GM18861 (cell line): ENCODE data around the gene CDHR3.
"Not testable (repeated sequence)": the region's sequence is repeated elsewhere in the genome, so short reads cannot be mapped to it uniquely, and the experiment has no call there.

Source experiments
- ATAC-seq: cut with Tn5 transposase; IDR thresholded peaks from one replicate; pipeline ENCODE4 v1.9.1; 2021; ENCODE audit not compliant: unreplicated experiment

The CDHR3 gene

DNA sequence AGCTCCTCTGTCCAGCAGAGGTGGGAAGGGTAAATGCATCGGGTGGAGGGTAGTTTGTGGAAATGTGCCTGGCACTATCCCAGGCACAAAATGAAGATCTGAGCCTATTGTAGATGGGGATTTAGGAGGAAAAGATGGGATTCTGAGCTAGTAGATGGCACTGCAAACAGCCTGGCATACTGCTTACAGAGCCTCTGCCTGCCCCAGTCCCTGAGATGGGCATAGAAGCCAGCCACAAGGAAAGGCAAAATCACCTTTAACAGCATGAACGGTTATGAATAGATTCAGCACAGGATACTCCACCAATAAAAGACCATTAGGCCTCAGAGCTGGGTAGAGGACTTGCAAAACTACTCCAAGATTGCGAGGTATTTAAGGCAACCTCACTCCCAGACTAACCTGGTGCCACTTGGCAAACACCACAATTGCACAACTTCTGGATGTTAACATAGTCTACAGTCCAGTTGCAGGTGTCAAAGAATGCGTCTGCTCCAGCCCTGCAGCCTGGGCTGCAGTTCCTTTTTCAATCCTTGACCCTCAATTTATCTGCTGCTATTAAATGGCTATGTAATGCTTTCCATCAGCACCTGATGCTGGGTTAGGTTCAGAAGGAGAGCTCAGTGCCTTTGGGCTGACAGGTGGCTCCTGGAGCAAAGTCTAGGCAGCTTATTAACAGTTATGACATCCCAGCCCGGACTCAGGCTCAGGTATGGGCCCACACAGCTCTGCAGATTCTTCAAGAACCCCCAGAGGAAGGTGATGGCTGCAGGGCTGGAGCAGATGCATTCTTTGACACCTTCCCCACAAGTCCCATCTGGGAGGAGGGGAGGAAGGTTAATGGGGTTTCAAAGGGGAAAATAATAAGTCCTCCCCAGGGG is 34.0 kb downstream of the CDHR3 start:
- no peak for ATAC-seq

DNA sequence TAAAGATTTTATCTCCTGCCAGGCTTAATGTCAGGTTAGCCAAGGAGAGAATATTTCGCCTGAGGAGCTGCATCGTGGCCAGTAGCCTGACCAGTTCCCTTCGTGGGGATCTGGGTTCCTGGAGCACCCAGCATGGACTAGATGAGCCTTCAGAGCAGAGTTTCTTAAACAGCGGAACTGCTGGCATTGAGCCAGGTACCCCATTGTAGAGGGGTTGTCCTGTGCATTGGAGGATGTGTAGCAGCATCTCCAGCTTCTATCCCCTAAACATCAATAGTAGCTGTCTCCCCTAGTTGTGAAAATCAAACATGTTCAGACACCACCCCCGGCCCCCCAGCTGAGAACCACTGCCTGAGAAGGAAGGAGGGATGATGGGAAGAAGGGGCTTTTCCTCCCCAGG is 36.2 kb downstream of the CDHR3 start:
- no peak for ATAC-seq

- ATAC-seq: no peak
These were observed 38.1 kb downstream of the CDHR3 start for GRCh38 chr7:106001196-106001595.

DNA sequence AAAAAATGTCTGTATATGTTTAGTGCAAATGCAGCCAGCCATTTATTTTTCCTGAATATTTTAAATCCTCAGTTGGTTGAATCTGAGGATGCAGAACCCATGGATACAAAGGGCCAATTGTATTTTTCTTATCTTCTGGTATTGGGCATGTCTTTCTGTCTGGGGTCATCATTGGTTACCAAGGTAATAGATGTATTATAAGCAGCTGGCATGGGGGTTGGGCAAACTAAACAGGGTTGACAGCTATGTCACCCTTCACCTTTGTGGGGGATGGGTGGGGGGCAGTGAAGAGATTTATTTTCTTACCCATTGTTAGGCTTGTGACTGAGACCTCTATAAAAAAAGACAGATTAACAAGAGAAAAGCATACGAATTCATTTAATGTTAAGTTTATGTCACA is 38.8 kb downstream of the CDHR3 start:
- no peak for ATAC-seq

DNA sequence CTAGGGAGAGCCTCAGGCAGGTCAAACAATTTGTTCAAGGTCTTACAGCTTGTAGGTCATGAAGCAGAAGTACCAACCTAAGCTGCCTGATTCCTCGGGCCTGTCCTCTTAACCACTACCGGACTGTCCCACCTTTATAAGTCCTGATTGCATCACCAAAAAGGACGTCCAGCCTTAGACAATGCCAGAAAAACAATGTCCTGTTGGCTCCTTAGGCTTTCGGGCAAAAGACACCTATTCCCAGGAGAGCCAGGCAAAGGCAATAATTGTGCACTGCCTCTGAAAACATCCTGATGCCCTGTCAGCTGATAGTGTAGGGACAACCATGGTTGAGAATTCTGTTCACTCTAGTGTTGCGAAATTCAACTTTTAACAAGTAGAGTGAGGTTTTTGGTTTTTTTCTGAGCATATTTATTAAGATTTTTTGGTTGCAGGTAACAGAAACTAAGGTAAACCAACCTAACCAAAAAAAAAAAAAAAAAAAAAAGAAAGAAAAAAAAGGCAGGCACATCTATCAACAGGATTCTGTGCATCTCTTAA is 40.5 kb downstream of the CDHR3 start:
- ATAC-seq: no peak

DNA sequence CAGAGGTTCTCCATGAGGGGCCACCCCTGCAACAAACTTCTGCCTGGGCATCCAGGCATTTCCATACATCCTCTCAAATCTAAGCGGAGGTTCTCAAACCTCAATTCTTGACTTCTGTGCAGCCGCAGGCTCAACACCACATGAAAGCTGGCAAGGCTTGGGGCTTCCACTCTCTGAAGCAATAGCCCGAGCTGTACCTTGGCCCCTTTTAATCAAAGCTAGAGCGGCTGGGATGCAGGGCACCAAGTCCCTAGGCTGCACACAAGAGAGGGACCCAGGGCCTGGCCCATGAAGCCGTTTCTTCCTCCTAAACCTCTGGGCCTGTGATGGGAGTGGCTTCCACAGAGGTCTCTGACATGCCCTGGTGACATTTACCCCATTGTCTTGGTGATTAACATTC is 43.8 kb downstream of the CDHR3 start:
- no peak for ATAC-seq

GRCh38 chr7:106007796-106008195 is 44.7 kb downstream of the CDHR3 start:
- not testable (repeated sequence) for ATAC-seq

DNA sequence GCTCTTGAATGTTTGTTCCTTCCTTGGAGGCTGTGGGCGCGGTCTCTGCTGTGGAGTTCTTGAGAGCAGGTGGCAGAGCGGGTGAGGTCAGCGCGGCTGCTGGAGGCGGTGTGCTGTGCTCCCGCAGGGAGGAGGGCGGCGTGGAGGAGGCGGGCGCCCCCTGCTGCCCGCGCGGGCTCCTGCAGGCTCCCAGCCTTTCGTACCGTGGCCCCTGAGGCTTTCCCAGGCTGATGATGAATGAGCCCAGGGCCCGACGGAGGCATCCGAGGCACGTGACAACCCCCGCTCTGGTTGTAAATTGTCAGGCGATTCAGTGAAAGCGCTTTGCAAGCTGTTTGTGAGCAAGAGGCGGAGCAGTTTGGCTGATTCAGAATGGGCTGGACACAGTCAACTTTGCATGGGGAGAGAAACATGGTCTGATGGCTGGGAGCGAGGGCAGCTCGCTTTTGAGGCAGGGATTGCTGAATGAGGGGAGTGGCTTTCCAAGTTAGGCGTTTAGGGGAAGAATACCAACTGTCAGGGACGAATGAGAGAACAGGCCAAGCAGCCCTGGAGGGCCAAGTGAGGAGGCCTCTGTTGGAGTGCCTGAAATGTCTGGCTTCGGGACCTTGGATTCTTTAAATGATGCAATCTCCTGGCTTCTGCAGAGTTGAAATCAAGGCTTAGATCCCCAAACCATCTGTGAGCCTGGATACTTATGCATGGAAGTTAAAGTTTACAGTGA is 46.6 kb downstream of the CDHR3 start:
- ATAC-seq: no peak

DNA sequence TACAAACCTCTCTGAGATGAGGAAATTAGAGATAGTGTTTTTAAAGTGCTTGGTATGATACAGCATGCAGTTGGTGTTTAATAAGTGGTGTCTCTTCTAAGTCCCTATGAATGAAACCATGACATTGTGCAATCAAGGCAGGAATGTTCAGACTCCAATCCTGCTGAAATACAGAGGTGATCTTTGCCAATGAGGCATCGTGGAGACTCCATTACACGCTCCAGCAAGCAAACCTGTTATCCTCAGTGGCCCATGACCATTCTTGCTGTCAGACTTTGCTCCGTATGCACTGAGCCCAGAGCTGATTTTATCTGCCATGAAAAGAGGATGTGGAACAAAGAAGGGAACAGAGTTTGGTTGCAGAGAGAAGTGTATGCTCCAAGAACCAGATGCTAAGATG is 47.3 kb downstream of the CDHR3 start:
- ATAC-seq: no peak

DNA sequence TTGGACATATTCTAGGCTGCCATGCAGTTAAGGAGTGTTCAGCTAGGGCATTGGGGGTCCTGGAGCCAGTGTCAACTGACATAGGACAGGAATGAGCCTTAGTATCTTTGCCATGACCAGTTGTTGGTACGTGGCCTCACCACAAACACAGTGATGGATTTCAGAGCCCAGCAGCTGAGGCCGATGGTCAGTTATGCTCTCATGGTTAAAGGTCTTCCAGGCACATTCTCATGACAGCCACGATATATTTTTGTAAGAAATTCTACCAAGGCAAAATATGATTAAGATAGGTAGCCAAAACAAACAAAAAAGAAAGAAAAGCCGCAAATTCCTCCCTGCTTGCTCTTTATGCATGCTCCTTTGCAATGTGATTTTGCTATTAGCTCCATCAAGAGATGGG is 47.8 kb downstream of the CDHR3 start:
- ATAC-seq: no peak

- ATAC-seq: no peak
These were observed 49.1 kb downstream of the CDHR3 start for GRCh38 chr7:106012184-106012583.

- no peak for ATAC-seq
These were observed 49.9 kb downstream of the CDHR3 start for GRCh38 chr7:106012935-106013439.

- no peak for ATAC-seq
These were observed 52.5 kb downstream of the CDHR3 start for GRCh38 chr7:106015381-106016218.

- ATAC-seq: no peak
These were observed 53.3 kb downstream of the CDHR3 start for GRCh38 chr7:106016331-106016730.

GRCh38 chr7:106017657-106018056 is 54.6 kb downstream of the CDHR3 start:
- ATAC-seq: no peak

DNA sequence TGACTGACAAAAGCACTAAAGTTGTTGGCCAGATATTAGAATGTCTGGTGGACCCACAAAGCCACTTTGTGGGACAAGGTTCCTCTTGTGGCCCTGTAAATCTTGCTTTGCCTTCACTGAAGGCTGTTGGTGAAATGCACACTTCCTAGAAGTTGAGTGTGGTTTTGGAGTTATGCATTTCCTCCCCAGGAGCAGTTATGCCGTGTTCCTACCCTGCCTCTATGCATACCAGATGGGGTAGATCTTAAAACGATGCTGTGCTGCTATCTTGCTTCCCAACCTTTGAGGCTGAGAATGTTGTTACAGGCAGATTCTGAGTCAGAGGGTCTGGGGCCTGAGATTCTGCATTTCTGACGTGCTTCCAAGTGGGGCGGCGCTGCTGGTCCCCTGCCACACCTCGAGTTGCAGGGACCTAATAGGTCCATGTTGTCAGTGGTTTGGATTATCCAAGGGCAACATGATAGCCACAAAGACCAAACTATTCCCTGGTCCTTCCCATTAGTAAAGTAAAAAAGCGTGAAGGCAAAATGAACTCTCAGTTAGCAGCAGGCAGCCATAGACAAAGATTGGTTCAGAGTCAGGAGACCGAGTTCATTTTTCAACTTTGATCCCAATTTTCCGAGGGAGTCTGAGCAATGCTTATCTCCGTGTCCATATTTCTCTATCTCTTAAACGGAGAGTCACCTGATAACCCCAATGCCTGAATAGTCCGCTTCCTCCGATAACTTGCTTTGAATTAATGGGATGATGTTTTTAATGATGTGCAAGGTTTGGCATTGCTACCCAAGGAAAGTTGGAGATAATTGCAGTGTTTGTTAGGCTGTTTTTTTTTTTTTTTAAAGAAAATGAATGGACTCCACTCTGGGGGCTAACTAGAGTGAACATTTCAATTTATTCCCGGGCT is 55.8 kb downstream of the CDHR3 start:
- ATAC-seq: no peak

GRCh38 chr7:106019470-106019820 is 56.4 kb downstream of the CDHR3 start:
- no peak for ATAC-seq

- ATAC-seq: no peak
These were observed 58.3 kb downstream of the CDHR3 start for GRCh38 chr7:106021151-106022067.
